Coronary artery (tissue), 2 donors: ENCODE results near the gene CCDC148.

Experiments
- DNase-seq: peaks from one replicate; pipeline ENCODE4 v3.0.0-alpha.2; 2017; ENCODE audit warnings: low spot score
- H3K27ac ChIP-seq, 2 donors: fragments of 200-600 bp; sonication (generic); one replicate each; pipeline ENCODE4 v1.5.1; 2016 to 2019
- H3K4me3 ChIP-seq: fragments of 200-600 bp; sonication (generic); 2 replicates; pipeline ENCODE4 v1.5.1; 2016; ENCODE audit warnings: mild to moderate bottlenecking, moderate library complexity
- CTCF ChIP-seq: fragments of 200-600 bp; sonication (generic); IDR thresholded peaks from one replicate; pipeline ENCODE4 v1.5.1; 2019; ENCODE audit warnings: antibody characterized with exemption

The CCDC148 gene

GRCh38 chr2:158217593-158217992 is 239.0 kb downstream of the CCDC148 start:
- Histone ChIP-seq H3K27ac (no peak overlapping the region), H3K4me3 (no peak overlapping the region)
- DNase-seq, result no peak
- no peak for TF ChIP-seq CTCF

- DNase-seq, result no peak
- H3K4me3 ChIP-seq, result no peak overlapping the region
- H3K27ac ChIP-seq, result no peak overlapping the region
- no peak for TF ChIP-seq CTCF
Observed at GRCh38 chr2:158214431-158214830, 242.1 kb downstream of the CCDC148 start.

- no peak for DNase-seq
- Histone ChIP-seq H3K4me3 (no peak overlapping the region), H3K27ac (no peak overlapping the region)
- TF ChIP-seq CTCF, result no peak
Observed at GRCh38 chr2:158213773-158214172, 242.8 kb downstream of the CCDC148 start.

GRCh38 chr2:158212301-158212700 is 244.3 kb downstream of the CCDC148 start:
- Histone ChIP-seq H3K27ac (no peak overlapping the region), H3K4me3 (no peak overlapping the region)
- DNase-seq, result no peak
- no peak for TF ChIP-seq CTCF

GRCh38 chr2:158211502-158211901 is 245.1 kb downstream of the CCDC148 start:
- no peak for TF ChIP-seq CTCF
- H3K4me3 ChIP-seq, result no peak overlapping the region
- no peak for DNase-seq
- H3K27ac ChIP-seq, result no peak overlapping the region

GRCh38 chr2:158207354-158207753 is 249.2 kb downstream of the CCDC148 start:
- no peak for TF ChIP-seq CTCF
- Histone ChIP-seq H3K27ac (no peak overlapping the region), H3K4me3 (no peak overlapping the region)
- DNase-seq, result no peak

GRCh38 chr2:158205215-158205614 is 251.3 kb downstream of the CCDC148 start:
- H3K4me3 ChIP-seq, result no peak overlapping the region
- H3K27ac ChIP-seq, result no peak overlapping the region
- no peak for DNase-seq
- TF ChIP-seq CTCF, result no peak
